Ishikawa (cell line): Measurements from ENCODE around the gene ACTR1A.
A peak's percentile ranks its signal among the peaks of the same experiment; 100 is the strongest.

Source experiments
- CEBPB ChIP-seq: IDR thresholded peaks from 2 replicates; pipeline ENCODE4 v1.6.1; 2012
- CREB1 ChIP-seq: IDR thresholded peaks from 2 replicates; pipeline ENCODE4 v1.6.1; 2012; ENCODE audit warnings: low read depth
- EGR1 ChIP-seq: IDR thresholded peaks from 2 replicates; pipeline ENCODE4 v1.6.1; 2012
- EP300 ChIP-seq: IDR thresholded peaks from 2 replicates; pipeline ENCODE4 v1.6.1; 2012; ENCODE audit warnings: borderline replicate concordance
- FOXM1 ChIP-seq: IDR thresholded peaks from 2 replicates; pipeline ENCODE4 v1.6.1; 2012; ENCODE audit warnings: low read depth, borderline replicate concordance
- MAX ChIP-seq: IDR thresholded peaks from 2 replicates; pipeline ENCODE4 v1.6.1; 2012
- NFIC ChIP-seq: IDR thresholded peaks from 2 replicates; pipeline ENCODE4 v1.6.1; 2012
- RAD21 ChIP-seq: IDR thresholded peaks from 2 replicates; pipeline ENCODE4 v1.6.1; 2012; ENCODE audit warnings: low read depth
- REST ChIP-seq: IDR thresholded peaks from 2 replicates; pipeline ENCODE4 v1.6.1; 2012; ENCODE audit warnings: low read depth, mild to moderate bottlenecking
- TAF1 ChIP-seq: IDR thresholded peaks from 2 replicates; pipeline ENCODE4 v1.6.1; 2012; ENCODE audit warnings: low read depth, mild to moderate bottlenecking
- TCF12 ChIP-seq: IDR thresholded peaks from 2 replicates; pipeline ENCODE4 v1.6.1; 2012; ENCODE audit warnings: low read depth
- TEAD4 ChIP-seq: IDR thresholded peaks from 2 replicates; pipeline ENCODE4 v1.6.1; 2012
- USF1 ChIP-seq: IDR thresholded peaks from 2 replicates; pipeline ENCODE4 v1.6.1; 2012
- YY1 ChIP-seq: IDR thresholded peaks from 2 replicates; pipeline ENCODE4 v1.6.1; 2012; ENCODE audit warnings: low read depth
- ZBTB7A ChIP-seq: IDR thresholded peaks from 2 replicates; pipeline ENCODE4 v1.6.1; 2012; ENCODE audit warnings: low read depth

The ACTR1A gene

DNA sequence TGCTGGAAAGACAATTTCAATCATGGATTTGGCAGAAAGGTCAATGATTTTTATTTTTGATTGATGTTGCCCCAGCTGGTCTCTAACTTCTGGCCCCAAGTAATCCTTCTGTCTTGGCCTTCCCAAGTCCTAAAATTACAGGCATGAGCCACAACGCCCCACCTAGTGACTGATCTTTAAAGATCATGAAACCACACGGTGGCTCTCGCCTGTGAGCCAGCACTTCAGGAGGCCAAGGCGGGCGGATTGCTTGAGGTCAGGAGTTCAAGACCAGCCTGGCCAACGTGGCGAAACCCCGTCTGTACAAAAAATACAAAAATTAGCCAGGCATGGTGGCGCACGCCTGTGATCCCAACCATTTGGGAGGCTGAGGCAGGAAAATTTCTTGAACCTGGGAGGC lies 38.5 kb downstream of the ACTR1A start:
- no peak for TF ChIP-seq CEBPB
- TF ChIP-seq EGR1, result no peak
- TF ChIP-seq FOXM1, result no peak
- TF ChIP-seq TAF1, result no peak
- no peak for TF ChIP-seq ZBTB7A
- TF ChIP-seq CREB1, result no peak
- TF ChIP-seq TEAD4, result no peak
- no peak for TF ChIP-seq YY1
- TF ChIP-seq RAD21, result no peak
- no peak for TF ChIP-seq NFIC
- no peak for TF ChIP-seq EP300
- no peak for TF ChIP-seq TCF12
- TF ChIP-seq MAX, result no peak

GRCh38 chr10:102462512-102463054 lies 39.9 kb downstream of the ACTR1A start:
- TF ChIP-seq EGR1, result no peak
- TF ChIP-seq RAD21, result no peak
- TF ChIP-seq MAX, result no peak
- TF ChIP-seq EP300, result no peak
- no peak for TF ChIP-seq YY1
- no peak for TF ChIP-seq ZBTB7A
- no peak for TF ChIP-seq USF1
- TF ChIP-seq TAF1, result no peak
- TF ChIP-seq TEAD4, result no peak
- no peak for TF ChIP-seq FOXM1

DNA sequence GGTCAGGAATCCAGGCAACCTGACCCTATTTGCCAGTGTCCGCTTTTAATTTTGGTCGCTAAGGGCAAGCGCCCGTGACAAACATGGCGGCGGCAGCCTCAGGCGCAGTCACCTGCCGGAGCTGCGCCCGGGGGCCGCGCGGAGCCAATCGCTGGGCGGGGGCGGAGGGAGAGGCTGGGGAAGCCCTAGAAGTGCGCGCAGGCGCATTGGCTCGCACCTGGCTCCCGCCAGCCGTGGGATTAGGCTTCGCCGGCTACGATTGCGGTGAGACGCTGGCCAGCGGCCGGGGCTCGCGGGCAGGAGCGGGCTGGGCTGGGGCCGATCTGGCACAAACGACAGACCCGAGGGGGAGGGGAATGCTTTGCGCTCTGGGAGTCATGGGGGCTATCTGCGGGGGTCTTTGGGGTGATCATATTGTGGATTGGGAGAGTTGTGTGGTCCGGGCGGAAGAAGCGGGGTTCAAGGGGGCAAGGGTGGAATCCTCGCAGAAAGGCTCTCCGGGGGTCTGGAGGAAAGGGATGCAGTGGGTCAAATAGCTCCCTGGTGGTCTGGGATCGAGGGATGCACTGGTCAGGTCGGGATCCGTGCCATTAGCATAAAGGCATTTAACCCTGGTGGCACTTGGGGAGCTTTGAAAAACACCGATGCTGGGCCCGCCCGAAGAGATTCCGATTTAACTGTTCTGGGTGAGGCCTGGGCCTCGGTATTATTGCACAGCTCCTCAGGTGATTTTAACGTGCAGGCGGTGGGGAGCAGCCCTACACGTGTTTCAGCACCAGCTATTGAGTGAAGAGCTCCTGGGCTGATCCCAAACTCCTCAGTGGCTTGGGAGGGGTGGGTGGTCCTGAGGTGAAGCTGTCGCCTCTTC lies 41.1 kb downstream of the ACTR1A start:
- TF ChIP-seq REST, result peak; percentile 75
- peak; percentile 11; the same call in 1 of the 2 replicates for TF ChIP-seq TEAD4
- TF ChIP-seq CREB1, result peak; percentile 65
- TF ChIP-seq RAD21, result no peak
- peak; percentile 70 for TF ChIP-seq ZBTB7A
- TF ChIP-seq YY1, result peak; percentile 100
- TF ChIP-seq USF1, result peak; percentile 97
- TF ChIP-seq NFIC, result no peak
- no peak for TF ChIP-seq FOXM1
- peak; percentile 66 for TF ChIP-seq TAF1
- 0 out of 2 replicates have a peak, but pooled peaks have one; percentile 7 for TF ChIP-seq EP300
- peak; percentile 48 for TF ChIP-seq TCF12
- no peak for TF ChIP-seq CEBPB
- TF ChIP-seq MAX, result peak; percentile 94
- peak; percentile 92 for TF ChIP-seq EGR1

DNA sequence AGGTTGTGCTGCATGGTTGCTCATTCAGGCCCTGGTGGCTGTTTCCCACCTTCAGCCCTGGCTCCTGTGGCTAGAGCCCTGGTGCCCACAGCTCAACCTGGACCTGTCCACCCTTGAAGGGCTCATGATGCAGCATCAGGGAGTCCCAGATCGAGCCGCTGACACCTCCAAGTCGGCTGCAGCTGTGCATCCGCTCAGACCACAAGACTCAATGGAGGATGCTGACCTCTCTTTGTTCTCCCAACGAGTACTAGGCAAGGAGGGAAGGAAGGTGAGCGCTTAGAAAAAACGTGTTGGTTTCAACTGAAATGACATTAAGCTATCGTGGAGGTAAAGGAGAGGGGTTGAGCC lies 41.7 kb downstream of the ACTR1A start:
- TF ChIP-seq EP300 (no peak), RAD21 (no peak), CEBPB (no peak), TEAD4 (no peak), TAF1 (no peak), USF1 (no peak), TCF12 (no peak), REST (no peak), YY1 (no peak), ZBTB7A (no peak), NFIC (no peak), FOXM1 (no peak), CREB1 (no peak), EGR1 (no peak), MAX (no peak)
